ENCODE data around the gene GPR158.

GPR158 gene

DNA sequence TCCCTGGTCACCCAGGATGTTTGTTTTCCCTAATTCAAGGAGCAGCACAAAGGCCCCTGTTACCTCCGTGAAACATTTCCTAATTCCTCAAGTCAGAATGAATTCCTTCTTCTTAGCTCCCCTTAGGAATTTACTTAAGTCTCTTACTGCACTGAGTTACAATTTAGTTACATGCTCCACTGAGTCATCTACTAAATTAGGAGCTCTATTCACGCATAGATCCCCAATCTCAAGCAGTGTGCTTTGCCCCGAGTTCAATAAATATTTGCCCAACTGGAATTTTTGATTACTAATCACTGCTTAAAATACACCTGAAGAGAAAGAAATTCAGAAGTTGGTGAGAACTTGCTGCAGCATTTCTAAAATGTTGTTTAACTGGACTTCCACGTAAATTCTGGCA, 429.8 kb downstream of the GPR158 start:
- no peak for FAIRE-seq

- no peak for FAIRE-seq
Observed at GRCh38 chr10:25614652-25615051, 439.9 kb downstream of the GPR158 start.

DNA sequence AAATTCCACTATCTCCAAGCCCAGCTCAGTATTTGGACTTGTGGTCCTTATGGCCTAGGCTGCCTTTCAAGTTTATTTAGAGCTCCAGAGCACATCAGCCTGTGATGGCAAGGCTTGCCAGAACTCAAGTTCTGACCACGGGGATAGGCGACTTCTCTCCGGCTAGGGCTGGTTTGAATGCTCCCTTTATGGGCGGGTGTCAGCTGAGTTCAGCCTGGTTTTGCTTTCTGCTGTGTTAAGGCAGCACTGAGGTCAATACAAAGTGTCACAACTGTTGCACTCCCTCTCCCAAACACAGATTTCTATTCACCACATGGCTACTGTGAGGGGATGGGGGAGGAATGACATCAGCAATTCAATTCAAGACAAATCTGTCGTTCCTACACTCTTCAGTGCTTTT, 441.1 kb downstream of the GPR158 start:
- FAIRE-seq = no peak

GRCh38 chr10:25616903-25617592, 442.2 kb downstream of the GPR158 start:
- FAIRE-seq = no peak

DNA sequence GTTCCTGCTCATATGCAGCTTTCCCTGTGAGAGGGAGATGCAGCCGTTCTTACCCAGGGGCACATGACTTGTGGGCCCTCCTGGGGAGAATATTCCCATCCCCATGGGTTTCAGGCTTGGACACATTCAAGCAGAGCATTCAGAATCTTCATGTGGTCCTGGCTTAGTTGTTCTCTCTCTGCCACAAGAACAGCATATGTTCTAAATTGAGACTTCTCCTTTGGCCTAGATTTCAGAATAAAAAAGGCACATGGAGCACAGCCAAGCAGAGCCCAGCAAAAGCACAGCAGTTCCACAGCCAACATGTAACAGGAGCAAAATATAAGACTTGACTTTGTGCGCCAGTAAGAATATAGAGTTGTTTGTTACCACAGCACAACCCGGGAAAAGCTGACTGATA, 452.8 kb downstream of the GPR158 start:
- FAIRE-seq = no peak

DNA sequence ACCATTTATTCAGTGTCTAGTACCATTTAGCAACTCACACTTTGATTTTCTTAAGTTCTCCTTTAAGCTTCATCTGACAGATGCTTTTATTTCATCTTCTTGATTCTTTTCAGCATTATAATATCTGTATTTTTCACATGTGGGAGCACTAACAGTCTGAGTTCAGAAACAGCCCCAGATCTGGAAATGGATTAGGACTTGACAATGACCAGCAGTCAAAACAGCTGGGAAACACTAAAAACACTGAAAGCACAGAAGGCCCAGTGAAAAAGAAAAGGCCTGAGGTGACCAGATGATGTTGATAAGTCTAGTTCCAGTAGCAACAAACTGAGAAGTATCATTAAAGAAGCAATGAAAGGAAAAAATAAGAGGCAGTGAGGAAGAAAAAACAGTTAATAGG, 454.5 kb downstream of the GPR158 start:
- FAIRE-seq = no peak

GRCh38 chr10:25631471-25631870, 456.7 kb downstream of the GPR158 start:
- no peak for FAIRE-seq

GRCh38 chr10:25632802-25633201, 458.0 kb downstream of the GPR158 start:
- no peak for FAIRE-seq

GRCh38 chr10:25633542-25633941, 458.7 kb downstream of the GPR158 start:
- FAIRE-seq = no peak

- no peak for FAIRE-seq
Observed at GRCh38 chr10:25639646-25640045, 464.8 kb downstream of the GPR158 start.

- FAIRE-seq = no peak
Observed at GRCh38 chr10:25641595-25641994, 466.8 kb downstream of the GPR158 start.

- no peak for FAIRE-seq
Observed at GRCh38 chr10:25642721-25643120, 467.9 kb downstream of the GPR158 start.

GRCh38 chr10:25646371-25646770, 471.6 kb downstream of the GPR158 start:
- FAIRE-seq = no peak

DNA sequence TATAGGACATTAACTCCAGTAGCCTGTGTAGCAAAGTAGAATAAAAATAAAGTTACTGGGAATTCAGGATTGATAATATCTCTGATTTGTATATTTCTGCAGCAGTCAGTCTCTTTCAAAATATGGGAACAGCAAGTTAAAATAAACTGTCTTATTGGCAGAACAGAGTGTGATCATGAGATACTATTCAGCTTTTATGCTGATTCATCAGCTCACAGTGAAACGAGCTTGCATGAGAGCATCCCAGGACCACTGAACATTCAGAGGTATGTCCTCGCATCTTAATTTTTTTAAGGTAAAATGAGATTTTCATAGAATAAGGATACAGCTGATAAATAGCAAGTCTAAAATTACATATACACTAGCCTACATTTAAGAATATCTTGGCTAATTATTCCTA, 476.7 kb downstream of the GPR158 start:
- no peak for FAIRE-seq

Data from endometrium (tissue), 2 donors.